Chondrocyte (in vitro differentiated cells): ENCODE measurements around the gene FAAP20. TPM values are rescaled to one million over a fixed set of nuclear protein-coding genes. Genes with fewer than 3 reads are reported as not detected.

ENCODE experiments used
- DNase-seq: peaks from one replicate; pipeline ENCODE4 v3.0.0; 2021; ENCODE audit warnings: mixed read lengths, low spot score
- H3K27ac Mint-ChIP-seq: one replicate; pipeline ENCODE4 v1.8.0; 2021; ENCODE audit warnings: mild to moderate bottlenecking, moderate library complexity, mixed read lengths; ENCODE audit not compliant: unreplicated experiment
- H3K27me3 Mint-ChIP-seq: 2 replicates; pipeline ENCODE4 v1.8.0; 2021; ENCODE audit warnings: low read depth, mixed read lengths
- H3K36me3 Mint-ChIP-seq: 2 replicates; pipeline ENCODE4 v1.8.0; 2021; ENCODE audit warnings: low read depth, mixed read lengths
- H3K4me1 Mint-ChIP-seq: 2 replicates; pipeline ENCODE4 v1.8.0; 2021; ENCODE audit warnings: low read depth, mild to moderate bottlenecking, mixed read lengths
- H3K4me3 Mint-ChIP-seq: one replicate; pipeline ENCODE4 v1.8.0; 2021; ENCODE audit warnings: mild to moderate bottlenecking, moderate library complexity, mixed read lengths; ENCODE audit not compliant: unreplicated experiment
- H3K9me3 Mint-ChIP-seq: 2 replicates; pipeline ENCODE4 v1.8.0; 2021; ENCODE audit warnings: low read depth, mixed read lengths
- total RNA-seq: library from RNA; stranded (reverse); gene quantifications from 3 replicates; pipeline ENCODE4 v1.2.1, GENCODE V29; 2021
- TF ChIP-seq, protein P1 (sequence below): fragments of 200-600 bp; sonication (generic); IDR thresholded peaks from 2 replicates; pipeline ENCODE4 v1.5.0; 2021; ENCODE audit warnings: antibody characterized with exemption, mild to moderate bottlenecking, moderate library complexity

The FAAP20 gene
- total RNA-seq, 1 donor from 2014 or later = 69.2 TPM

DNA sequence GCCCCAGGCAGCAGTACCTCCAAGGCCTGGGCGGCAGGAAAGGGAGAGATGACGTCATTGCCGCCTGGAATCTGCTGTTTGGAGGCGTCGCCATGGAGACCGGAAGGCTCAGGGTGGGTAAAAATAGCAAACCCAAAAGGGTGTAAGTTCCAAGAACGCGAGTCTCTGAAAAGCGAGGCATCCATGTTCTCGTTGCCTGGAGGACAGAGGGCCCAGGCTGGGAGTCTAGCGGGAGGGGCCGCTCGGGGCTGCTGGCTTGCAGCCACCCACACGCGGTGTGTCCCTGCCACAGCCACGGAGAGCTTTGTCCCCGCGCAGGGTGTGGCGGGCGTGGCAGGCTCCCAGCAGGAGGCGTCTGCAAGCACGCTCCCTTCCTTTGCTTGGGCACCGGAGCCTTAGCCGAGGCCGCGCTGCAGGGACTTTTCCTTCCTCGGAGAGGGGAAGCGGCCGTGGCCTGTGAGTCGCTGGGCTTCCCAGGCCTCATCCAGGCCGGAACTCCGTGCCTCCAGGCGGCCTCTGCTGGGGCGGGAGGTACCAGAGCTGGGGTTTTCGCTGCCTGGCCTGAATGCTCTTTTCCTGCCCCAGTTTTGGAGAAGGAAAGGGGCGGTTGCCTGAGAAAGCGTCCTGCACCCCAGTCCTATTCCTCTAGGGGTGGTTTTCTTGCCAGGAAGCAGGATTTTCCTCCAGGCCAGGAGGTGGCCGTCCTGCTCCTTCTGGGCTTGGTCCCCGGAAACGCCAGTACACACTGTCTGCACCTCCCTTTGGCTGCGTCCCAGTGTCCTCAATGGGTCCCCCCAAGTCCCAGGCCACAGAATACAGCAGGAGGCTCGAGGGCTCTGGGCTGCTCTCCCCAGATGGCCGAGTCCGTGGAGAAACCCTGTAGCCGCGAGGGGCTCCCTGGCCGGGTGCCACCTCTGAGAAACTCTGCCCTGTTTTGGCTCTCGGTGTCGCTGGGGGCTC, 18.2 kb upstream of the FAAP20 start:
- Mint-ChIP-seq H3K4me3 (peak overlapping the region; percentile 38), H3K36me3 (no peaks in the 10 kb centered on the region), H3K9me3 (no peaks in the 10 kb centered on the region), H3K27ac (peak overlapping the region; percentile 94), H3K27me3 (no peaks in the 10 kb centered on the region), H3K4me1 (peaks cover 36% of the 10 kb centered on the region)
- no peak for DNase-seq
- TF ChIP-seq, protein P1, sequence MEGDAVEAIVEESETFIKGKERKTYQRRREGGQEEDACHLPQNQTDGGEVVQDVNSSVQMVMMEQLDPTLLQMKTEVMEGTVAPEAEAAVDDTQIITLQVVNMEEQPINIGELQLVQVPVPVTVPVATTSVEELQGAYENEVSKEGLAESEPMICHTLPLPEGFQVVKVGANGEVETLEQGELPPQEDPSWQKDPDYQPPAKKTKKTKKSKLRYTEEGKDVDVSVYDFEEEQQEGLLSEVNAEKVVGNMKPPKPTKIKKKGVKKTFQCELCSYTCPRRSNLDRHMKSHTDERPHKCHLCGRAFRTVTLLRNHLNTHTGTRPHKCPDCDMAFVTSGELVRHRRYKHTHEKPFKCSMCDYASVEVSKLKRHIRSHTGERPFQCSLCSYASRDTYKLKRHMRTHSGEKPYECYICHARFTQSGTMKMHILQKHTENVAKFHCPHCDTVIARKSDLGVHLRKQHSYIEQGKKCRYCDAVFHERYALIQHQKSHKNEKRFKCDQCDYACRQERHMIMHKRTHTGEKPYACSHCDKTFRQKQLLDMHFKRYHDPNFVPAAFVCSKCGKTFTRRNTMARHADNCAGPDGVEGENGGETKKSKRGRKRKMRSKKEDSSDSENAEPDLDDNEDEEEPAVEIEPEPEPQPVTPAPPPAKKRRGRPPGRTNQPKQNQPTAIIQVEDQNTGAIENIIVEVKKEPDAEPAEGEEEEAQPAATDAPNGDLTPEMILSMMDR = peak; percentile 63

DNA sequence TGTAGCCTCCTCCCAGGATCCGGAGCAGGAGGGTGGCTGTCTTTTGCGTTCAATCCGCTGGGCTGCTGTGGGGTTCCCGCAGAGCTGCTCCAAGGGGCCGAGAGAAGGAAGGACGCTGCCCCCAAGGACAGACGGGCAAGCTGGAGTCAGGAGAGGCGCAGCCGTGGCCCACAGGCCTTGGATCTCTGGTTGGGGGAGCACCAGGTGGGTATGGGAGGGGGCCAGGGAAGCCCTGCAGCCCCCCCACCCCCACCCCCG, 17.6 kb upstream of the FAAP20 start:
- H3K27ac Mint-ChIP-seq = peak overlapping the region; percentile 94
- H3K27me3 Mint-ChIP-seq = no peaks in the 10 kb centered on the region
- no peak for DNase-seq
- no peak overlapping the region for H3K4me3 Mint-ChIP-seq
- TF ChIP-seq, protein P1 = no peak
- H3K4me1 Mint-ChIP-seq = peaks cover 43% of the 10 kb centered on the region
- H3K9me3 Mint-ChIP-seq = no peaks in the 10 kb centered on the region
- H3K36me3 Mint-ChIP-seq = no peaks in the 10 kb centered on the region

DNA sequence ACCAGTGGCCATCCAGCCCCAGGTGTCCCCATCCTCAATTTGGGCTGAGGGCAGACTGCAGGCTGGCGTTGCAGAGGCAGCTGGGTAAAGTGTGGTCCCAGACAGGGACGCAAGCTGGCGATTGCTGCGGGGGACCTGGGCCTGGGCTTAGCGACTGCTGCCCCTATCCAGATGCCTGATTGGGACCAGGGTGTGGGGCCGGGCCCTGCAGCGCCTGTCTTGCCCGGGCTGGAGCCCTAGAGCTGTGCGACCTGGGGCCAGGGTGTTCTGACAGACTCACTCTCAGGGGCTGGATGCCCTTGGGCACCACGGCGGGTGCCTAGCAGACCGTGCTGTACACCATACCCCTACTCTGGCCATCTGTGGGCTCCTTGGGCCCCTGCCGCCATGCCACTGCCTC, 16.2 kb upstream of the FAAP20 start:
- H3K27ac Mint-ChIP-seq = no peak overlapping the region
- no peaks in the 10 kb centered on the region for H3K27me3 Mint-ChIP-seq
- no peaks in the 10 kb centered on the region for H3K36me3 Mint-ChIP-seq
- no peaks in the 10 kb centered on the region for H3K9me3 Mint-ChIP-seq
- H3K4me1 Mint-ChIP-seq = peaks cover 53% of the 10 kb centered on the region
- no peak for DNase-seq
- TF ChIP-seq, protein P1 = no peak
- no peak overlapping the region for H3K4me3 Mint-ChIP-seq

DNA sequence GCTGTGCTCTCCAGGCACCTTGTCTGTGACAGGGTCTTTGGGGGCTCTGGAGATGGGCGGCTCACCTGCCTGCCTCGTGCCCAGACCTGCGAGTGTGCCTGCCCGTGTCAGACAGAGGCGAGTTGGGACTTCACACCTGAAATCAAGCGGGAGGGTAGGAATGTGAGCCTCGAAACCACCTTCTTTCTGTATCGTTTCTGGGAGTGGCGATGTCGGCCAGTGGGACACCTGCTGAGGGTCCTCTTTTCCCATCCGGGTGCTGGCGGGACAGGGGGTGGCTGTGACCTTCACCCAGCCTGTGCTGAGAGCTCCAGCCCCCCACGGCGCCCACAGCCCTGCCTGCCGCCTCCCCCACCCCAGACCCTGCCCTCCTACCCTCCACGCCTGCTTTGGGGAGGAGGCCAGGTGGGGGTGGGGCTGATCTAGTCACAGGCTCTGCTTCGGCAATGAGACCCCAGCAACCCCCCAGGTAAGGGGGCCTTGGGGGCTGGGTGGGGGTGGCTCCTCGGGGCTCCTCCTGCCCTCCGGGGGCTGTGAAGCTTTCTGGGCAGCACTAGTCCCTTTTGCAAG, 15.6 kb upstream of the FAAP20 start:
- Mint-ChIP-seq H3K27me3 (no peaks in the 10 kb centered on the region), H3K36me3 (no peaks in the 10 kb centered on the region), H3K9me3 (no peaks in the 10 kb centered on the region), H3K27ac (no peak overlapping the region), H3K4me1 (peaks cover 53% of the 10 kb centered on the region), H3K4me3 (no peak overlapping the region)
- DNase-seq = no peak
- TF ChIP-seq, protein P1 = no peak

DNA sequence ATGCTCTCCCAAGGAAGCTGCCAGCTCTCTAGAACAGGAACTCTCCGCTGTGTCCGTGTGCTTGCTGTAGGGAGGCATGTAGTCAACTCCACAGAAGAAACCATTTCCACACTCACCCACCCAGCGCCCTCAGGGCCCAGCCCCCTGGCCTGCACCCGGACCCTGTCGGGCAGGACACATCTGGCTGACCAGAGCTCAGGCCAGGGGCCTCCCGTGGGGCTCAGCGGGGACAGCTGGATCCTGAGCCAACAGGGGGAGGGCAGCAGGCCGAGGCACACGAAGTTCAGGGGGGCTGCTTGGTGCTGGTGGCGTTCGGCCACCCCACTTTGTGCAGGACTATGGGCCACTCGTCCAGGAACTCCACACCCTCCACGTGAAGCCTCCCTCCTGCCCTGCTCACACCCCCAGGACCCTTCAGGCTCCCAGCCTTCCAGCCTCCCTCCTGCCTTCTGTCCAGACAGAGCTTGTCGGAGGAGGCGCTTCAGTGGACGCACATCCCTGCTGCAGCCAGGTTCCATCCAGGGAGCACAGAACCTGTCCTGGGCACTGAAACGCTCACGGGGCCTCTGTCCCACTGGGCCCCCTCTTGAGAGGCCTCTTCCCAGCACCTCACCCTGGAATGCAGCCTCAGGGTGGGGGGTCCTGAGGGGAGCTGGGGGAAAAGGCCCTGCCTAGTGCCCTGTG, 15.0 kb upstream of the FAAP20 start:
- TF ChIP-seq, protein P1 = no peak
- Mint-ChIP-seq H3K9me3 (no peaks in the 10 kb centered on the region), H3K4me3 (no peak overlapping the region), H3K4me1 (peaks cover 53% of the 10 kb centered on the region), H3K27ac (peak overlapping the region; percentile 91), H3K27me3 (no peaks in the 10 kb centered on the region), H3K36me3 (no peaks in the 10 kb centered on the region)
- no peak for DNase-seq
